Tibial nerve (tissue), 4 donors: Measurements from ENCODE around the gene CRYGS. TPM values are rescaled to one million over a fixed set of nuclear protein-coding genes. Genes with fewer than 3 reads are reported as not detected.

Experiments
- DNase-seq, 2 donors: peaks; one replicate each; pipeline ENCODE4 v3.0.0-alpha.2; 2019; ENCODE audit warnings: low spot score in 2 of 2
- H3K27ac ChIP-seq, 4 donors: fragments of 200-600 bp; sonication (generic) in 3 of 4; one replicate each; pipeline ENCODE4 v1.5.1; 2017 to 2019; ENCODE audit warnings: mild to moderate bottlenecking in 1 of 4
- H3K27me3 ChIP-seq, 2 donors: fragments of 200-600 bp; sonication (generic) in 1 of 2; one replicate each; pipeline versions ENCODE4 v1.5.1 to v1.6.0; 2017 to 2019
- H3K36me3 ChIP-seq, 3 donors: fragments of 200-600 bp; sonication (generic); one replicate each; pipeline ENCODE4 v1.5.1; 2018 to 2019
- H3K4me1 ChIP-seq, 4 donors: fragments of 200-600 bp; sonication (generic) in 3 of 4; one replicate each; pipeline ENCODE4 v1.5.1; 2017 to 2019
- H3K4me3 ChIP-seq, 4 donors: fragments of 200-600 bp; sonication (generic) in 3 of 4; one replicate each; pipeline ENCODE4 v1.5.1; 2017 to 2019; ENCODE audit warnings: mild to moderate bottlenecking in 1 of 4, moderate library complexity in 1 of 4
- H3K9me3 ChIP-seq, 4 donors: fragments of 200-600 bp; sonication (generic) in 3 of 4; one replicate each; pipeline ENCODE4 v1.5.1; 2017 to 2019
- CTCF ChIP-seq, 5 experiments: fragments of 200-600 bp in 3 of 5; fragments of 450-650 bp in 2 of 5; sonication (generic) in 3 of 5; IDR thresholded peaks; one replicate each; pipeline ENCODE4 v1.5.1; 2016 to 2019; ENCODE audit warnings: antibody characterized with exemption in 5 of 5, mild to moderate bottlenecking in 3 of 5, moderate library complexity in 2 of 5
- EP300 ChIP-seq, 2 donors: sonication (generic); formaldehyde crosslinking; IDR thresholded peaks; one replicate each; pipeline ENCODE4 v1.6.1; 2017; ENCODE audit warnings: antibody characterized with exemption in 2 of 2, mild to moderate bottlenecking in 1 of 2
- POLR2A ChIP-seq, 2 donors: fragments of 450-650 bp; IDR thresholded peaks; one replicate each; pipeline ENCODE4 v1.6.1; 2017; ENCODE audit warnings: antibody characterized with exemption in 2 of 2, mild to moderate bottlenecking in 2 of 2, moderate library complexity in 2 of 2
- WGBS, 2 donors: methylation state at CpG; one replicate each; pipeline ENCODE4 v1.1.5; 2018; 5-methylcytosine and 5-hydroxymethylcytosine counted together
- total RNA-seq, 4 donors: library from RNA; depleted of rRNA; stranded (reverse); fragments of >200 nt; gene quantifications; one replicate each; pipeline ENCODE4 v1.1.0, GENCODE V29; 2016

Gene CRYGS
- total RNA-seq, 4 donors from 2014 or later = 3.0 to 12.2 (median 3.2) TPM

- no peak for DNase-seq
- no peaks in the 10 kb centered on the region for H3K27me3 ChIP-seq
- H3K9me3 ChIP-seq = peaks cover 0 to 9% (median 0%) of the 10 kb centered on the region in 4 donors
- no peak overlapping the region for H3K27ac ChIP-seq
- H3K4me1 ChIP-seq = no peaks in the 10 kb centered on the region
- TF ChIP-seq CTCF (IDR thresholded peaks at IDR 0.05) (no peak), POLR2A (IDR thresholded peaks at IDR 0.05) (no peak), EP300 (IDR thresholded peaks at IDR 0.05) (no peak)
- no peak overlapping the region for H3K4me3 ChIP-seq
- H3K36me3 ChIP-seq = no peaks in the 10 kb centered on the region
- 84 to 90% methylated on average over 2 of the region's 2 CpGs for WGBS, 2 donors
Observed at GRCh38 chr3:186516646-186517045, 27.5 kb downstream of the CRYGS start.

- Histone ChIP-seq H3K4me1 (no peaks in the 10 kb centered on the region), H3K27me3 (no peaks in the 10 kb centered on the region), H3K27ac (no peak overlapping the region), H3K4me3 (no peak overlapping the region), H3K36me3 (no peaks in the 10 kb centered on the region), H3K9me3 (peaks cover 0 to 9% (median 0%) of the 10 kb centered on the region in 4 donors)
- WGBS, 2 donors = 58 to 68% methylated on average over 4 of the region's 4 CpGs
- no peak for DNase-seq
- no peak for TF ChIP-seq CTCF (IDR thresholded peaks at IDR 0.05)
- TF ChIP-seq EP300 (IDR thresholded peaks at IDR 0.05) = no peak
- TF ChIP-seq POLR2A (IDR thresholded peaks at IDR 0.05) = no peak
Observed at GRCh38 chr3:186515125-186515524, 29.1 kb downstream of the CRYGS start.

- H3K36me3 ChIP-seq = no peaks in the 10 kb centered on the region
- no peak for DNase-seq
- H3K27me3 ChIP-seq = no peaks in the 10 kb centered on the region
- H3K27ac ChIP-seq = no peak overlapping the region
- WGBS, 2 donors = 70 to 78% methylated on average over 3 of the region's 3 CpGs
- no peaks in the 10 kb centered on the region for H3K4me1 ChIP-seq
- H3K9me3 ChIP-seq = peaks cover 0 to 9% (median 0%) of the 10 kb centered on the region in 4 donors
- no peak overlapping the region for H3K4me3 ChIP-seq
- TF ChIP-seq EP300 (IDR thresholded peaks at IDR 0.05) = no peak
- peak in 1 of 5 experiments; percentile 20 for TF ChIP-seq CTCF (IDR thresholded peaks at IDR 0.05)
Observed at GRCh38 chr3:186514296-186515002, 29.7 kb downstream of the CRYGS start.

- TF ChIP-seq POLR2A (IDR thresholded peaks at IDR 0.05) (no peak), CTCF (IDR thresholded peaks at IDR 0.05) (no peak), EP300 (IDR thresholded peaks at IDR 0.05) (no peak)
- Histone ChIP-seq H3K4me3 (no peak overlapping the region), H3K27me3 (no peaks in the 10 kb centered on the region), H3K9me3 (peaks cover 0 to 9% (median 0%) of the 10 kb centered on the region in 4 donors), H3K27ac (no peak overlapping the region), H3K4me1 (no peaks in the 10 kb centered on the region), H3K36me3 (no peaks in the 10 kb centered on the region)
- WGBS, 2 donors = 34 to 49% methylated on average over 5 of the region's 5 CpGs
- DNase-seq = no peak
Observed at GRCh38 chr3:186513386-186513785, 30.8 kb downstream of the CRYGS start.

GRCh38 chr3:186512570-186513302, 31.4 kb downstream of the CRYGS start:
- H3K9me3 ChIP-seq = peaks cover 0 to 9% (median 0%) of the 10 kb centered on the region in 4 donors

More at GRCh38 chr3:186512570-186513302, 31.4 kb downstream of the CRYGS start:
- TF ChIP-seq EP300 (IDR thresholded peaks at IDR 0.05) (no peak), POLR2A (IDR thresholded peaks at IDR 0.05) (no peak), CTCF (IDR thresholded peaks at IDR 0.05) (no peak)
- DNase-seq = no peak
- Histone ChIP-seq H3K27ac (no peak overlapping the region), H3K4me1 (no peaks in the 10 kb centered on the region), H3K4me3 (no peak overlapping the region), H3K27me3 (no peaks in the 10 kb centered on the region), H3K36me3 (no peaks in the 10 kb centered on the region)
- WGBS, 2 donors = 46 to 48% methylated on average over 9 of the region's 9 CpGs
